Dendritic cell treated with granulocyte-macrophage colony-stimulating factor and Interleukin-4, amounts not matched to agents 40 ng/mL and 50 ng/mL, for 4 days (primary cell): ENCODE results near the gene CCDC170.

Experiments used
- H3K27ac Mint-ChIP-seq: one replicate; pipeline ENCODE4 v1.8.0; 2022; ENCODE audit warnings: mild to moderate bottlenecking, mixed read lengths
- H3K27me3 Mint-ChIP-seq: one replicate; pipeline ENCODE4 v1.8.0; 2022; ENCODE audit warnings: mild to moderate bottlenecking, mixed read lengths
- H3K36me3 Mint-ChIP-seq: one replicate; pipeline ENCODE4 v1.8.0; 2022; ENCODE audit warnings: low read depth, mixed read lengths
- H3K4me1 Mint-ChIP-seq: one replicate; pipeline ENCODE4 v1.8.0; 2022; ENCODE audit warnings: low read depth, mixed read lengths
- H3K4me3 Mint-ChIP-seq: one replicate; pipeline ENCODE4 v1.8.0; 2022; ENCODE audit warnings: mild to moderate bottlenecking, moderate library complexity, mixed read lengths
- H3K9me3 Mint-ChIP-seq: one replicate; pipeline ENCODE4 v1.8.0; 2022; ENCODE audit warnings: mixed read lengths
- intact Hi-C: fragments of 100-400 bp; cut with micrococcal nuclease; formaldehyde crosslinking; loops from one replicate; pipeline ENCODE4 v1.15.0; 2022

The CCDC170 gene

GRCh38 chr6:151651639-151652038, 157.8 kb downstream of the CCDC170 start:
- intact Hi-C loops = no loop called here
- Mint-ChIP-seq H3K9me3 (peaks cover 34% of the 10 kb centered on the region), H3K4me1 (peaks cover 16% of the 10 kb centered on the region), H3K27ac (no peak overlapping the region), H3K4me3 (no peak overlapping the region), H3K27me3 (peaks cover 10% of the 10 kb centered on the region), H3K36me3 (peaks cover 8% of the 10 kb centered on the region)

- no peak overlapping the region for H3K4me3 Mint-ChIP-seq
- intact Hi-C loops = no loop called here
- H3K9me3 Mint-ChIP-seq = peaks cover 34% of the 10 kb centered on the region
- H3K27me3 Mint-ChIP-seq = peaks cover 8% of the 10 kb centered on the region
- H3K36me3 Mint-ChIP-seq = peaks cover 8% of the 10 kb centered on the region
- no peak overlapping the region for H3K27ac Mint-ChIP-seq
- peaks cover 16% of the 10 kb centered on the region for H3K4me1 Mint-ChIP-seq
Observed at GRCh38 chr6:151652325-151652724, 158.5 kb downstream of the CCDC170 start.

DNA sequence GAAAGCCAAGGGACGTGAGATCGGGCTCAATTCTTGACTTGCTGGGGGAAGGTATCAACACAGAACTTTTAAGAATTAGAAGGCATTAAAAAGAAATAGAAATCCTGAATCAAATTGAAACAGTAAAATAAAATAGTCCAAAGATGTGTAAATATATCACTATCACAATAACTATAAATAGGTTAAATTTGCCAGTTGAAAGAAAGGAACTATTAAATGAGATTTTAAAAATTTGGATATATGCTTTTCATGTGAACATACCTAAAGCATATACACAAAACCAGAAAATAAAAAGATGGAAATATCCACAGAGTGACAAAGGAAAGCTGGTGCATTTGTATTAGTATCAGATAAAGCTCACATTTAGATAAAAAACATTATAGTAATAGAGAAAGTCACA, 161.3 kb downstream of the CCDC170 start:
- Mint-ChIP-seq H3K9me3 (peaks cover 25% of the 10 kb centered on the region), H3K36me3 (peaks cover 8% of the 10 kb centered on the region), H3K27ac (no peak overlapping the region), H3K27me3 (peaks cover 6% of the 10 kb centered on the region), H3K4me3 (no peak overlapping the region), H3K4me1 (peaks cover 10% of the 10 kb centered on the region)
- intact Hi-C loops = no loop called here

GRCh38 chr6:151656392-151656791, 162.6 kb downstream of the CCDC170 start:
- H3K36me3 Mint-ChIP-seq = peaks cover 8% of the 10 kb centered on the region
- H3K4me3 Mint-ChIP-seq = no peak overlapping the region
- intact Hi-C loops = no loop called here
- H3K27ac Mint-ChIP-seq = no peak overlapping the region
- peaks cover 3% of the 10 kb centered on the region for H3K4me1 Mint-ChIP-seq
- peaks cover 16% of the 10 kb centered on the region for H3K9me3 Mint-ChIP-seq
- peaks cover 6% of the 10 kb centered on the region for H3K27me3 Mint-ChIP-seq

- Mint-ChIP-seq H3K27me3 (peaks cover 6% of the 10 kb centered on the region), H3K4me3 (no peak overlapping the region), H3K9me3 (peaks cover 14% of the 10 kb centered on the region), H3K36me3 (peaks cover 8% of the 10 kb centered on the region), H3K27ac (no peak overlapping the region), H3K4me1 (no peaks in the 10 kb centered on the region)
- intact Hi-C loops = no loop called here
Observed at GRCh38 chr6:151658091-151658490, 164.3 kb downstream of the CCDC170 start.

DNA sequence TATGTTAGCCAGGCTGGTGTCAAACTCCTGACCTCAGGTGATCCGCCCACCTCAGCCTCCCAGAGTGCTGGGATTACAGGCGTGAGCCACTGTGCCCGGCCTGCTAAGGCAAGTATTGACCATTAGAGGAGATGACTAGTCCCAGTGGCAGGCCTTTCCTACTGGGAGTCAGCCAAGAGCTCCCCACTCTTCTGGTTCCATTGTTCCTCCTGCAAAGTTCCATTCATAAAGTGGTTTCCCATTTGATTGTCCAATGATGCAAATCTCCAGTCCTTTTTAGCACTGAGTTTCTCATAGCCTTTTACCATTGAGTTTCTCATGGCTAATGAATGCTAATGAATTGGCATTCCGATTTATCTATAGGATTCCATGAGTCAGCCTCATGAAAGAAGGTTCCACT, 165.4 kb downstream of the CCDC170 start:
- Mint-ChIP-seq H3K4me3 (no peak overlapping the region), H3K27ac (no peak overlapping the region), H3K27me3 (peaks cover 8% of the 10 kb centered on the region), H3K4me1 (no peaks in the 10 kb centered on the region), H3K9me3 (peaks cover 12% of the 10 kb centered on the region), H3K36me3 (peaks cover 8% of the 10 kb centered on the region)
- intact Hi-C loops = no loop called here

- no peaks in the 10 kb centered on the region for H3K4me1 Mint-ChIP-seq
- H3K27ac Mint-ChIP-seq = no peak overlapping the region
- H3K36me3 Mint-ChIP-seq = no peaks in the 10 kb centered on the region
- H3K27me3 Mint-ChIP-seq = peaks cover 4% of the 10 kb centered on the region
- intact Hi-C loops = no loop called here
- H3K4me3 Mint-ChIP-seq = no peak overlapping the region
- no peaks in the 10 kb centered on the region for H3K9me3 Mint-ChIP-seq
Observed at GRCh38 chr6:151661509-151661908, 167.7 kb downstream of the CCDC170 start.

- no peaks in the 10 kb centered on the region for H3K36me3 Mint-ChIP-seq
- H3K27ac Mint-ChIP-seq = no peak overlapping the region
- H3K27me3 Mint-ChIP-seq = peaks cover 7% of the 10 kb centered on the region
- intact Hi-C loops = no loop called here
- H3K4me1 Mint-ChIP-seq = no peaks in the 10 kb centered on the region
- H3K9me3 Mint-ChIP-seq = no peaks in the 10 kb centered on the region
- no peak overlapping the region for H3K4me3 Mint-ChIP-seq
Observed at GRCh38 chr6:151661928-151662327, 168.1 kb downstream of the CCDC170 start.

DNA sequence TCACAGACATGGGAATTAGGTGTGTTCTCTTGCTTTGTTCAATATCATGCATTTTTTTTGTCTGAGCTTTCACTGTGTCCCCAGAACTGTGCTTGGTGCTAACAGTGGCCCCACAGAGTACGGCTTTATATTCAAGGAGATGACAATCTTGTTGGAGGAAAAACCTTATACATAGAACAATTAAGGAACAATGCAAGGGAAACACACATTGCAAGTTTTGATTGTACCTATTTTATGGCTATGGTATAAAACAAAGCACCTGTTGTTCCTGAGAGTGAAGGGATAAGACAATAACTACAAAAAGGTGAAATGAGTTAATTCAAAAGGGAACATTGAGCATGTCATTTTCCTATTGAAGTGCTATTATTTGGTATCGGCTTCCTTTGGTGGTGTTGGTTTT, 169.7 kb downstream of the CCDC170 start:
- no peak overlapping the region for H3K4me3 Mint-ChIP-seq
- no peaks in the 10 kb centered on the region for H3K9me3 Mint-ChIP-seq
- intact Hi-C loops = no loop called here
- H3K27me3 Mint-ChIP-seq = peaks cover 7% of the 10 kb centered on the region
- H3K36me3 Mint-ChIP-seq = no peaks in the 10 kb centered on the region
- H3K27ac Mint-ChIP-seq = no peak overlapping the region
- no peaks in the 10 kb centered on the region for H3K4me1 Mint-ChIP-seq

- Mint-ChIP-seq H3K4me3 (no peak overlapping the region), H3K4me1 (no peaks in the 10 kb centered on the region), H3K27me3 (peaks cover 9% of the 10 kb centered on the region), H3K9me3 (no peaks in the 10 kb centered on the region), H3K36me3 (no peaks in the 10 kb centered on the region), H3K27ac (no peak overlapping the region)
- intact Hi-C loops = no loop called here
Observed at GRCh38 chr6:151664390-151664789, 170.6 kb downstream of the CCDC170 start.

GRCh38 chr6:151665329-151665728, 171.5 kb downstream of the CCDC170 start:
- intact Hi-C loops = no loop called here
- Mint-ChIP-seq H3K27me3 (peaks cover 9% of the 10 kb centered on the region), H3K9me3 (no peaks in the 10 kb centered on the region), H3K4me1 (no peaks in the 10 kb centered on the region), H3K4me3 (no peak overlapping the region), H3K27ac (no peak overlapping the region), H3K36me3 (no peaks in the 10 kb centered on the region)

- no peaks in the 10 kb centered on the region for H3K4me1 Mint-ChIP-seq
- intact Hi-C loops = no loop called here
- no peak overlapping the region for H3K27ac Mint-ChIP-seq
- no peaks in the 10 kb centered on the region for H3K9me3 Mint-ChIP-seq
- no peak overlapping the region for H3K4me3 Mint-ChIP-seq
- peaks cover 9% of the 10 kb centered on the region for H3K27me3 Mint-ChIP-seq
- no peaks in the 10 kb centered on the region for H3K36me3 Mint-ChIP-seq
Observed at GRCh38 chr6:151666526-151666925, 172.7 kb downstream of the CCDC170 start.

GRCh38 chr6:151669208-151669560, 175.4 kb downstream of the CCDC170 start:
- no peak overlapping the region for H3K4me3 Mint-ChIP-seq
- no peaks in the 10 kb centered on the region for H3K9me3 Mint-ChIP-seq
- intact Hi-C loops = no loop called here
- H3K4me1 Mint-ChIP-seq = no peaks in the 10 kb centered on the region
- H3K27ac Mint-ChIP-seq = no peak overlapping the region
- no peaks in the 10 kb centered on the region for H3K36me3 Mint-ChIP-seq
- H3K27me3 Mint-ChIP-seq = peaks cover 7% of the 10 kb centered on the region

DNA sequence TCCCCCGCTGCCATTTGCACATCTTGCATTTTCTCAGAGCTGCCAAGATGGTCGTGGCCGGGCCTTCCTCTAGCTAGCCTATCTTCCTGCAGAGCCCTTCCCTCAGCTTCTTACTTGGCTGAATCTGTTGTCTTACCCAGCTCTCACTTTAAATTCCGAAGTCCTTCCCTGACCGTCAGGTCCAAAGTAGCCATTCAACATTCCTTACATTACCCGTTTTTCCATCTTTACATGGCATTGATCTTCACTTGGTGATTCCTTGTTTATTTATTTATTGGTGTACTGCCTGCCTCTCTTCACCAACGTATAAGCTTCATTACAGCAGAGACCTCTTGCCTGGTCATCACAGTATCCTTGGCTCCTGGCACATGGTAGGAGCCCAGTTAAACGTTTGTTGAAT, 176.3 kb downstream of the CCDC170 start:
- H3K27ac Mint-ChIP-seq = no peak overlapping the region
- H3K27me3 Mint-ChIP-seq = peaks cover 7% of the 10 kb centered on the region
- peaks cover 2% of the 10 kb centered on the region for H3K4me1 Mint-ChIP-seq
- no peaks in the 10 kb centered on the region for H3K9me3 Mint-ChIP-seq
- intact Hi-C loops = no loop called here
- H3K4me3 Mint-ChIP-seq = no peak overlapping the region
- no peaks in the 10 kb centered on the region for H3K36me3 Mint-ChIP-seq
